D721Med (cell line): ENCODE measurements around the gene PSMD3.

ENCODE experiments used
- DNase-seq: peaks from one replicate; pipeline ENCODE4 v3.0.0; 2011; ENCODE audit warnings: low spot score; ENCODE audit not compliant: insufficient read length
- FAIRE-seq: peaks from 2 replicates; lab custom pipeline; 2011; peaks lifted over from hg19 to GRCh38; lab: Jason Lieb, UNC
- TF ChIP-seq, protein P1 (sequence below): IDR thresholded peaks from 2 replicates; pipeline ENCODE4 v1.5.1; 2012; ENCODE audit warnings: mild to moderate bottlenecking, control low read depth; ENCODE audit not compliant: insufficient read depth; ENCODE audit errors: missing control alignments

PSMD3 gene

GRCh38 chr17:40019140-40019991 is 38.8 kb downstream of the PSMD3 start:
- DNase-seq (peak; percentile 11), FAIRE-seq (no peak)
- TF ChIP-seq, protein P1, sequence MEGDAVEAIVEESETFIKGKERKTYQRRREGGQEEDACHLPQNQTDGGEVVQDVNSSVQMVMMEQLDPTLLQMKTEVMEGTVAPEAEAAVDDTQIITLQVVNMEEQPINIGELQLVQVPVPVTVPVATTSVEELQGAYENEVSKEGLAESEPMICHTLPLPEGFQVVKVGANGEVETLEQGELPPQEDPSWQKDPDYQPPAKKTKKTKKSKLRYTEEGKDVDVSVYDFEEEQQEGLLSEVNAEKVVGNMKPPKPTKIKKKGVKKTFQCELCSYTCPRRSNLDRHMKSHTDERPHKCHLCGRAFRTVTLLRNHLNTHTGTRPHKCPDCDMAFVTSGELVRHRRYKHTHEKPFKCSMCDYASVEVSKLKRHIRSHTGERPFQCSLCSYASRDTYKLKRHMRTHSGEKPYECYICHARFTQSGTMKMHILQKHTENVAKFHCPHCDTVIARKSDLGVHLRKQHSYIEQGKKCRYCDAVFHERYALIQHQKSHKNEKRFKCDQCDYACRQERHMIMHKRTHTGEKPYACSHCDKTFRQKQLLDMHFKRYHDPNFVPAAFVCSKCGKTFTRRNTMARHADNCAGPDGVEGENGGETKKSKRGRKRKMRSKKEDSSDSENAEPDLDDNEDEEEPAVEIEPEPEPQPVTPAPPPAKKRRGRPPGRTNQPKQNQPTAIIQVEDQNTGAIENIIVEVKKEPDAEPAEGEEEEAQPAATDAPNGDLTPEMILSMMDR, result no peak

DNA sequence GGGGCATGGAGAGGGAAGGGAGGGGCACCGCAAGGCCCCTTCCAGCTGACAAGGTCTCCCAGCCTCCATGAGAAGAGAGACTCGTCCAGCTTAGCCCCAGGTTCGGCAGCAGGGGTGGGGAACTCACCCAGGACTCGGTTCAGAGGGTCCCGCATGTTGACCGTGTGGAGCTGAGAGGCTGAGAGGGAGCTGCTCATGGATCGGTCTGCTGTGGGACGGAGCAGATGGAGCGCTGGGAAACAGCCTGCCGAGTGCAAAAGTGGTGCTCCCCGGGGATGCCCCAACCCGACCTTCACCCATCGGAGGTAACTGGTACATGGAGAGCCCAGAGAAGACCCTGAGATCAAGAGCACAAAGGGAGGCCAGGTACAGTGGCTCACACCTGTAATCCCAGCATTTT is 39.5 kb downstream of the PSMD3 start:
- TF ChIP-seq, protein P1, result no peak
- FAIRE-seq (no peak), DNase-seq (no peak)

DNA sequence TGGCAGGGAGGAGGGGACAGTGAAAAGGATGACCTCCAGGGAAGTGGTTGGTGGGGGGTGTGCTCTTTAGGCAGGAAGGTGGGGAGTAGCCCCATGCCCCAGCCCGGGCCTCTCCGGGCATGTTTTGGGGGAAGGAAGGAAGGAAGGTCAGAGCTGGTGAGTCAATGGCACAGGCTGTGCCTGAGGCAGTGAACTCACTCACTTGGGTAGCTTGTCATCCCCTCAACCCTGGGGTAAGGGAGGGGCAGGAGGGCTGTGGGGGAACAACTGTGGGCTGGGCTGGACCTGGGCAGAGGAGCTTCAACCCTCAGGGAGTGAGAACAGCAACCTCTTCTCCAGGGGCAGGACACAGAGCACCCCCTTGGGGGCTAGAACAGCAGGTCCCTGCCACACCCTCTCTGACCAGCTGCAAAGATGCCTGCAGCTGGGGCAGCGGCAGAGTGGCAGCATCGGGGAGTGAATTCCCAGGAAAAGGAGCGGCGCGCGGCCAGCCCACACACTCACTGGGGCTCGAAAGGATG is 40.9 kb downstream of the PSMD3 start:
- no peak for FAIRE-seq
- TF ChIP-seq, protein P1, result no peak
- no peak for DNase-seq

- TF ChIP-seq, protein P1, result no peak
Observed at GRCh38 chr17:40022497-40022896, 41.9 kb downstream of the PSMD3 start.

GRCh38 chr17:40022961-40023541 is 42.4 kb downstream of the PSMD3 start:
- DNase-seq (no peak), FAIRE-seq (no peak)
- TF ChIP-seq, protein P1, result no peak

More at GRCh38 chr17:40022497-40022896, 41.9 kb downstream of the PSMD3 start:
- FAIRE-seq (no peak), DNase-seq (no peak)

GRCh38 chr17:40023590-40024292 is 43.1 kb downstream of the PSMD3 start:
- TF ChIP-seq, protein P1, result no peak
- FAIRE-seq (no peak), DNase-seq (no peak)
